HCT116 (cell line): ENCODE data around the gene ZNF839. TPM values are rescaled to one million over a fixed set of nuclear protein-coding genes. Genes with fewer than 3 reads are reported as not detected.

Experiments used
- ATAC-seq: fragments of 200-7000 bp; cut with Tn5 transposase; 2 replicates; pipeline ENCODE4 v1.9.1; 2020; ENCODE audit warnings: mild to moderate bottlenecking, moderate library complexity
- BruUV-seq: library from RNA; stranded (reverse); fragments of 400-500 nt; replicated peaks from 2 replicates; lab custom pipeline; 2021; lab: Mats Ljungman, UMichigan
- CTCF ChIA-PET: fragments of 300-600 bp; sonication (Branson Sonifier 250); formaldehyde crosslinking; loops from one replicate; lab custom pipeline; 2021; ENCODE audit warnings: antibody characterized with exemption; lab: Charles Lee
- POLR2A ChIA-PET: fragments of 300-600, 350-600 bp; sonication (Branson Sonifier 250); formaldehyde crosslinking; loops from one replicate; lab custom pipeline; 2021; ENCODE audit warnings: antibody characterized with exemption; lab: Charles Lee
- RAD21 ChIA-PET, 2 experiments: fragments of 300-600 bp; sonication (Branson Sonifier 250); formaldehyde crosslinking; loops; one replicate each; lab custom pipeline; 2023; ENCODE audit warnings: low total read pairs in 2 of 2; ENCODE audit not compliant: uncharacterized antibody in 2 of 2, unreplicated experiment in 2 of 2, low non-redundant PET in 1 of 2; lab: Charles Lee
- DNase-seq: peaks from one replicate; pipeline ENCODE4 v3.0.0-alpha.2; 2010; ENCODE audit warnings: low read depth, low spot score
- H2AFZ ChIP-seq: fragments of 200-600 bp; shearing (Covaris generic), sonication (generic); 2 replicates; pipeline ENCODE4 v1.6.1; 2017; ENCODE audit warnings: low read depth, mixed run types, mixed read lengths, antibody characterized with exemption, low read length; ENCODE audit not compliant: poor library complexity, severe bottlenecking
- H3K27ac ChIP-seq: 2 replicates; pipeline ENCODE4 v1.5.1; 2012; ENCODE audit warnings: low read depth, low read length
- H3K27me3 ChIP-seq: fragments of 200-600 bp; sonication (generic); 2 replicates; pipeline ENCODE4 v1.6.1; 2016; ENCODE audit warnings: mixed run types, low read length, mixed read lengths; ENCODE audit not compliant: insufficient read depth
- H3K36me3 ChIP-seq, 2 experiments: fragments of 200-500 bp in 1 of 2; fragments of 200-600 bp in 1 of 2; sonication (Bioruptor generic) in 1 of 2; sonication (generic) in 1 of 2; 2 replicates each; pipeline versions ENCODE4 v1.5.1 to v1.6.1; 2014 to 2016; ENCODE audit warnings: low read length in 2 of 2, inconsistent platforms in 1 of 2, mixed read lengths in 1 of 2, mixed run types in 1 of 2; ENCODE audit not compliant: insufficient read depth in 2 of 2, control insufficient read depth in 1 of 2
- H3K4me1 ChIP-seq, 2 experiments: fragments of 200-600 bp in 1 of 2; sonication (generic) in 1 of 2; 2 replicates each; pipeline versions ENCODE4 v1.5.1 to v1.6.1; 2012 to 2017; ENCODE audit warnings: low read length in 2 of 2, inconsistent platforms in 1 of 2, mild to moderate bottlenecking in 1 of 2, mixed read lengths in 1 of 2, mixed run types in 1 of 2, moderate library complexity in 1 of 2; ENCODE audit not compliant: insufficient read depth in 2 of 2, control insufficient read depth in 1 of 2
- H3K4me2 ChIP-seq: fragments of 200-600 bp; sonication (generic); 2 replicates; pipeline ENCODE4 v1.6.1; 2017; ENCODE audit warnings: mixed run types, low read length, mixed read lengths
- H3K4me3 ChIP-seq, 2 experiments: fragments of 200-600 bp in 1 of 2; sonication (generic) in 1 of 2; replicated peaks in 1 of 2; 2 replicates each; pipeline ENCODE4 v1.5.1; 2011 to 2016; ENCODE audit warnings: low read length in 2 of 2, control low read depth in 1 of 2, low read depth in 1 of 2, mild to moderate bottlenecking in 1 of 2, mixed read lengths in 1 of 2, mixed run types in 1 of 2
- H3K79me2 ChIP-seq: fragments of 200-600 bp; sonication (generic); 2 replicates; pipeline ENCODE4 v1.6.1; 2017; ENCODE audit warnings: mild to moderate bottlenecking, mixed run types, low read length, moderate library complexity, mixed read lengths; ENCODE audit not compliant: insufficient read depth
- H3K9ac ChIP-seq: fragments of 200-600 bp; sonication (generic); 2 replicates; pipeline ENCODE4 v1.6.1; 2016; ENCODE audit warnings: low read length, mixed read lengths
- H3K9me2 ChIP-seq: fragments of 200-600 bp; sonication (generic), shearing (Covaris generic); 2 replicates; pipeline ENCODE4 v1.6.1; 2017; ENCODE audit warnings: mixed run types, mild to moderate bottlenecking, moderate library complexity; ENCODE audit not compliant: insufficient read depth
- H3K9me3 ChIP-seq, 2 experiments: fragments of 200-500 bp in 1 of 2; fragments of 200-600 bp in 1 of 2; sonication (Bioruptor generic) in 1 of 2; sonication (generic) in 1 of 2; 2 replicates each; pipeline ENCODE4 v1.6.1; 2014 to 2017; ENCODE audit warnings: low read length in 2 of 2, mixed read lengths in 2 of 2, inconsistent platforms in 1 of 2, low read depth in 1 of 2, mild to moderate bottlenecking in 1 of 2, mixed run types in 1 of 2, moderate library complexity in 1 of 2; ENCODE audit not compliant: control insufficient read depth in 1 of 2, insufficient read depth in 1 of 2
- H4K20me1 ChIP-seq: fragments of 200-600 bp; sonication (generic), shearing (Covaris generic); 2 replicates; pipeline ENCODE4 v1.6.1; 2017; ENCODE audit warnings: mixed run types, mild to moderate bottlenecking, moderate library complexity; ENCODE audit not compliant: insufficient read depth
- EGR1 ChIP-seq: IDR thresholded peaks from 2 replicates; pipeline ENCODE4 v1.6.1; 2012; ENCODE audit warnings: low read depth
- SP1 ChIP-seq: IDR thresholded peaks from 2 replicates; pipeline ENCODE4 v1.6.1; 2012; ENCODE audit warnings: low read depth
- ZFX ChIP-seq: fragments of 450-650 bp; IDR thresholded peaks from 2 replicates; pipeline ENCODE4 v1.6.1; 2017
- intact Hi-C: fragments of 100-400 bp; cut with micrococcal nuclease; formaldehyde crosslinking; loops from 2 replicates; pipeline ENCODE4 v1.10.0; 2022
- total RNA-seq: library from RNA; stranded (reverse); gene quantifications from one replicate; pipeline ENCODE4 v1.2.1, GENCODE V29; 2021; ENCODE audit not compliant: unreplicated experiment
- TF ChIP-seq, protein P1 (sequence below): IDR thresholded peaks from 2 replicates; pipeline ENCODE4 v1.6.1; 2012
- TF ChIP-seq, protein P2 (sequence below), 3 experiments: fragments of 200-600 bp in 1 of 3; sonication (generic) in 1 of 3; IDR thresholded peaks in 2 of 3; conservative IDR thresholded peaks in 1 of 3; 2 replicates each; pipeline ENCODE4 v1.5.1; 2012 to 2017; ENCODE audit warnings: low read depth in 2 of 3, low read length in 2 of 3, antibody characterized with exemption in 1 of 3, borderline replicate concordance in 1 of 3, control low read depth in 1 of 3, mild to moderate bottlenecking in 1 of 3, mixed read lengths in 1 of 3, mixed run types in 1 of 3, moderate library complexity in 1 of 3; ENCODE audit not compliant: insufficient read depth in 1 of 3

Gene ZNF839
- total RNA-seq, 1 experiment from 2014 or later = 17.7 TPM

DNA sequence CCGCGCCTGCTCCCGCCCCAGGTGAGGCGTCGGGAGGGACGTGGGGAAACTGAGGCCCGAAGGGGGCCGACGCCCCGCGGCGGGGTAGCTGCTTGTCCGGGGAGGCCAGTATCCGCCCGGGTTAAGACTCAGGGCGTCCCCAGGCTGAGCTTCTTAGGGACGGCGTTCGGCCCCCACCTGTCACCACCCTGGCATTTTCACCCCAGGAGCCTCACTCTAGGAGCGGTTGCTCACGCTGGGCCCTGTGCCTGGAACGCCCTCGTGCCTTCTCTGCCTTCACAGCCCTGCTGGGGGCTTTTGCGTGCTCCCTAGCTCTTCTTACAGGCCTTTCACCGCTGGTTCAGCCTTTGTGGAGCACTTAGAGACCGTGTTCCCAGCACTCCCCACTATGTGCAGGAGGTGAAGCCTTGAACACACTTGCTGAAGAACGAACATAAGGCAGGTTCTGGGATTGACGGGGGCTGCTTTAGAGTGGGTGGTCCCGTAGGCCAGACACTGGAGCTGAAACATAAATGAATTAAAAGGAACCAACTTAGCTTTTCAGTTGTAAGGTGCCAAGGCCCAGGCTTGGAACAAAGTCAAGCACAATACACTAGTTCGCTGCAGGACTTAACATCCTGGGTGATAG is 601 bp downstream of the ZNF839 start:
- H4K20me1 ChIP-seq = no peaks in the 10 kb centered on the region
- intact Hi-C loops = no loop called here
- H3K9me3 ChIP-seq = no peaks in the 10 kb centered on the region
- ChIA-PET RAD21 (no interaction called here), CTCF (no interaction called here), POLR2A (no interaction called here)
- peak overlapping the region; percentile 97 for H3K4me2 ChIP-seq
- TF ChIP-seq ZFX = peak; percentile 94
- TF ChIP-seq, protein P1, sequence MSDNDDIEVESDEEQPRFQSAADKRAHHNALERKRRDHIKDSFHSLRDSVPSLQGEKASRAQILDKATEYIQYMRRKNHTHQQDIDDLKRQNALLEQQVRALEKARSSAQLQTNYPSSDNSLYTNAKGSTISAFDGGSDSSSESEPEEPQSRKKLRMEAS = no peak
- TF ChIP-seq, protein P2, sequence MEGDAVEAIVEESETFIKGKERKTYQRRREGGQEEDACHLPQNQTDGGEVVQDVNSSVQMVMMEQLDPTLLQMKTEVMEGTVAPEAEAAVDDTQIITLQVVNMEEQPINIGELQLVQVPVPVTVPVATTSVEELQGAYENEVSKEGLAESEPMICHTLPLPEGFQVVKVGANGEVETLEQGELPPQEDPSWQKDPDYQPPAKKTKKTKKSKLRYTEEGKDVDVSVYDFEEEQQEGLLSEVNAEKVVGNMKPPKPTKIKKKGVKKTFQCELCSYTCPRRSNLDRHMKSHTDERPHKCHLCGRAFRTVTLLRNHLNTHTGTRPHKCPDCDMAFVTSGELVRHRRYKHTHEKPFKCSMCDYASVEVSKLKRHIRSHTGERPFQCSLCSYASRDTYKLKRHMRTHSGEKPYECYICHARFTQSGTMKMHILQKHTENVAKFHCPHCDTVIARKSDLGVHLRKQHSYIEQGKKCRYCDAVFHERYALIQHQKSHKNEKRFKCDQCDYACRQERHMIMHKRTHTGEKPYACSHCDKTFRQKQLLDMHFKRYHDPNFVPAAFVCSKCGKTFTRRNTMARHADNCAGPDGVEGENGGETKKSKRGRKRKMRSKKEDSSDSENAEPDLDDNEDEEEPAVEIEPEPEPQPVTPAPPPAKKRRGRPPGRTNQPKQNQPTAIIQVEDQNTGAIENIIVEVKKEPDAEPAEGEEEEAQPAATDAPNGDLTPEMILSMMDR (IDR thresholded peaks at IDR 0.05 in 2 of 3, conservative IDR thresholded peaks at IDR 0.05 in 1 of 3; ENCODE audit: borderline replicate concordance in 1 of 3, insufficient read depth in 1 of 3, low read depth in 2 of 3, low read length in 2 of 3) = no peak
- no peak for TF ChIP-seq EGR1
- no peaks in the 10 kb centered on the region for H3K36me3 ChIP-seq
- H3K79me2 ChIP-seq = peaks cover 19% of the 10 kb centered on the region
- H3K27ac ChIP-seq = peak overlapping the region; percentile 77
- no peaks in the 10 kb centered on the region for H3K27me3 ChIP-seq
- no peaks in the 10 kb centered on the region for H3K9me2 ChIP-seq
- no peak overlapping the region for H2AFZ ChIP-seq
- H3K4me1 ChIP-seq = peaks cover 33 to 56% of the 10 kb centered on the region in 2 experiments
- ATAC-seq (peak; percentile 6; the same call in 1 of the 2 replicates), DNase-seq (no peak)
- no TSS peak for BruUV-seq
- H3K9ac ChIP-seq = peak overlapping the region; percentile 93
- H3K4me3 ChIP-seq = peak overlapping the region; percentile 91 to 96

DNA sequence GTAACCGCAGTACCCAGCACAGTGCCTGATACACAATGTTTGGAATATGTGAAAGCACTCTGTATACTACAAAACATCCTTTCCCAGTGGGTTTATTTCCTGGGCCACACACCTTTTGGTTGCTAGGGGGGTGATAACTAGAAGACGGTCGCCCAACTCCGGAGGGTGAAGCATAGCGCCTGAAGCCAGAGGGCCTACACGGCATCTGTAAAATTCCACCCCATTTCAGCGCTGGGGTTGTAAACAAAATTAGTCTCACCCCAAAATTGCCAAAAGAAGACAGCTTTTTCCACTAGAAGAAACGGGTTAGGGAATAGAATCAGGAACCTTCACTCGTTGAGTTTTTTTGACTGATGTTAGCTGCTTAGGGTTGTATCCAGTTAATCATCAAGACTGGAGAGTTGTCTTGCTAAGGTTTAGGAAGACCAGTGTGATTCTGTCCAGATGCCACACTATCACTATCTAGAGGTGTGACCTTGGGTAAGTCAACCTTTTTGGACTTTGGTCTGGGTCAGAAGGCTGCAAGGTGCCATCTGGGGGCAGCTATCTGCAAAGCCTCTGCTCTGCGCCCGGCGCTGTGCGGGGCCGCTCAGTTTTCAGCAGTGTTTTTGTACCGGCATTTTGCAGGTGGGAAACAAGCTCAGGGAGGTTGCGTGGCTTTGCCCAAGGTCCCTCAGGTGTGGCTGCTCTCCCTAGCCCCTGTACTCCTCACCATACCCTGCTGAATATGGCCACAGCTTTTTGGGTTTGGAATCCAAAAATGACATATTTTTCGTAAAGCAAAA is 1.3 kb downstream of the ZNF839 start:
- no peaks in the 10 kb centered on the region for H3K9me2 ChIP-seq
- H3K4me1 ChIP-seq = peaks cover 32 to 53% of the 10 kb centered on the region in 2 experiments
- RAD21 ChIA-PET = no interaction called here
- no peaks in the 10 kb centered on the region for H3K36me3 ChIP-seq
- H3K9me3 ChIP-seq = no peaks in the 10 kb centered on the region
- no peak for DNase-seq
- CTCF ChIA-PET = no interaction called here
- H4K20me1 ChIP-seq = no peaks in the 10 kb centered on the region
- no peak for ATAC-seq
- peak overlapping the region; percentile 93 for H3K9ac ChIP-seq
- no peak for TF ChIP-seq SP1
- TF ChIP-seq, all 23 proteins: peak for 0
- intact Hi-C loops = no loop called here
- TSS peak; percentile 72 for BruUV-seq
- peak overlapping the region; percentile 3; the same call in 1 of the 2 replicates for H3K27ac ChIP-seq
- peaks cover 19% of the 10 kb centered on the region for H3K79me2 ChIP-seq
- peak overlapping the region; percentile 97 for H3K4me2 ChIP-seq
- H3K27me3 ChIP-seq = no peaks in the 10 kb centered on the region
- peak overlapping the region; percentile 91 to 96 for H3K4me3 ChIP-seq
- POLR2A ChIA-PET = no interaction called here
- no peak overlapping the region for H2AFZ ChIP-seq
